ENCODE measurements around the gene GRM1. TPM values are rescaled to one million over a fixed set of nuclear protein-coding genes. Genes with fewer than 3 reads are reported as not detected.

GRM1 gene
- total and polyA plus RNA-seq, 2 donors (not counting 3 experiments of a cell fraction or from before 2014, with no cell fraction given), result 0.07 TPM; not detected in 1

GRCh38 chr6:146281651-146282362, 252.9 kb downstream of the GRM1 start:
- Histone ChIP-seq H3K4me1 (ENCODE audit: control insufficient read depth, extremely low read depth, insufficient read depth, low read length) (no peaks in the 10 kb centered on the region), H3K27me3 (ENCODE audit: control insufficient read depth in 2 of 2, insufficient read depth in 2 of 2, low read length in 2 of 2) (no peaks in the 10 kb centered on the region), H3K36me3 (ENCODE audit: control insufficient read depth in 2 of 2, extremely low read depth in 1 of 2, insufficient read depth in 2 of 2, low read length in 2 of 2) (no peaks in the 10 kb centered on the region), H3K9me1 (replicated peaks; ENCODE audit: control insufficient read depth, extremely low read depth, insufficient read depth, low read length) (no peaks in the 10 kb centered on the region), H2AFZ (ENCODE audit: low read depth, low read length) (no peak overlapping the region), H3K4me2 (ENCODE audit: insufficient read depth, low read length) (no peak overlapping the region), H3K27ac (ENCODE audit: insufficient read depth, low read depth, low read length) (no peak overlapping the region), H4K20me1 (replicated peaks; ENCODE audit: control insufficient read depth, extremely low read depth, insufficient read depth, low read length) (no peaks in the 10 kb centered on the region), H3K4me3 (replicated peaks in 1 of 3; ENCODE audit: insufficient read depth in 1 of 3, low read depth in 1 of 3, low read length in 3 of 3) (no peak overlapping the region), H3K79me2 (ENCODE audit: control insufficient read depth, insufficient read depth, low read length) (no peaks in the 10 kb centered on the region), H3K9me3 (replicated peaks; ENCODE audit: control insufficient read depth, insufficient read depth, low read length) (no peaks in the 10 kb centered on the region), H3K9ac (replicated peaks; ENCODE audit: extremely low read depth, insufficient read depth, low read length) (no peak overlapping the region)
- no peak for TF ChIP-seq FOS (IDR thresholded peaks at IDR 0.05; ENCODE audit: borderline replicate concordance, insufficient read depth, low read length)
- no peak for TF ChIP-seq MAX (IDR thresholded peaks at IDR 0.05; ENCODE audit: insufficient read depth, insufficient read length)
- TF ChIP-seq CTCF (IDR thresholded peaks at IDR 0.05; ENCODE audit: extremely low read depth in 1 of 2, insufficient read depth in 1 of 2, low read depth in 1 of 2, low read length in 2 of 2), result no peak
- no peak for TF ChIP-seq POLR2AphosphoS5 (IDR thresholded peaks at IDR 0.05; ENCODE audit: insufficient read depth, low read depth, low read length)
- no TSS peak for BruUV-seq (replicated peaks)
- ChIA-PET CTCF (no interaction called here), POLR2A (no interaction called here)
- FAIRE-seq, result no peak
- intact Hi-C loops (cut with micrococcal nuclease) (no loop called here), dilution Hi-C loops (cut with MboI; ENCODE audit: extremely low pct_ligation_motif_present, low sequenced_read_pairs) (no loop called here)
- DNase-seq (ENCODE audit: low read depth, low spot score), result no peak

- DNase-seq (ENCODE audit: low read depth, low spot score) (no peak), FAIRE-seq (no peak)
- Histone ChIP-seq H4K20me1 (replicated peaks; ENCODE audit: control insufficient read depth, extremely low read depth, insufficient read depth, low read length) (no peaks in the 10 kb centered on the region), H2AFZ (ENCODE audit: low read depth, low read length) (no peak overlapping the region), H3K4me2 (ENCODE audit: insufficient read depth, low read length) (no peak overlapping the region), H3K27ac (ENCODE audit: insufficient read depth, low read depth, low read length) (no peak overlapping the region), H3K9me1 (replicated peaks; ENCODE audit: control insufficient read depth, extremely low read depth, insufficient read depth, low read length) (no peaks in the 10 kb centered on the region), H3K9me3 (replicated peaks; ENCODE audit: control insufficient read depth, insufficient read depth, low read length) (no peaks in the 10 kb centered on the region), H3K79me2 (ENCODE audit: control insufficient read depth, insufficient read depth, low read length) (no peaks in the 10 kb centered on the region), H3K9ac (replicated peaks; ENCODE audit: extremely low read depth, insufficient read depth, low read length) (no peak overlapping the region), H3K36me3 (ENCODE audit: control insufficient read depth in 2 of 2, extremely low read depth in 1 of 2, insufficient read depth in 2 of 2, low read length in 2 of 2) (no peaks in the 10 kb centered on the region), H3K27me3 (ENCODE audit: control insufficient read depth in 2 of 2, insufficient read depth in 2 of 2, low read length in 2 of 2) (no peaks in the 10 kb centered on the region), H3K4me3 (replicated peaks in 1 of 3; ENCODE audit: insufficient read depth in 1 of 3, low read depth in 1 of 3, low read length in 3 of 3) (no peak overlapping the region), H3K4me1 (ENCODE audit: control insufficient read depth, extremely low read depth, insufficient read depth, low read length) (no peaks in the 10 kb centered on the region)
- intact Hi-C loops (cut with micrococcal nuclease) (no loop called here), dilution Hi-C loops (cut with MboI; ENCODE audit: extremely low pct_ligation_motif_present, low sequenced_read_pairs) (no loop called here)
- CTCF ChIA-PET, result no interaction called here
- BruUV-seq (replicated peaks), result no TSS peak
- TF ChIP-seq MAX (IDR thresholded peaks at IDR 0.05; ENCODE audit: insufficient read depth, insufficient read length) (no peak), POLR2AphosphoS5 (IDR thresholded peaks at IDR 0.05; ENCODE audit: insufficient read depth, low read depth, low read length) (no peak), POLR2A (IDR thresholded peaks at IDR 0.05; ENCODE audit: low read depth, low read length) (no peak), GATA2 (IDR thresholded peaks at IDR 0.05; ENCODE audit: insufficient read depth, insufficient read length, low read depth, low read length) (no peak), MYC (IDR thresholded peaks at IDR 0.05; ENCODE audit: low read depth, low read length) (no peak), JUN (IDR thresholded peaks at IDR 0.05; ENCODE audit: borderline replicate concordance, insufficient read depth, insufficient read length, low read depth) (no peak), EZH2 (IDR thresholded peaks at IDR 0.05; ENCODE audit: borderline replicate concordance, low read depth, low read length, severe bottlenecking) (no peak), FOS (IDR thresholded peaks at IDR 0.05; ENCODE audit: borderline replicate concordance, insufficient read depth, low read length) (no peak), CTCF (IDR thresholded peaks at IDR 0.05; ENCODE audit: extremely low read depth in 1 of 2, insufficient read depth in 1 of 2, low read depth in 1 of 2, low read length in 2 of 2) (no peak)
- POLR2A ChIA-PET, result no interaction called here
Measured at GRCh38 chr6:146282837-146283236, 254.0 kb downstream of the GRM1 start.

Measured in endothelial cell of umbilical vein (primary cell).